Endothelial cell of umbilical vein (primary cell): ENCODE data around the gene LAMC3. TPM values are rescaled to one million over a fixed set of nuclear protein-coding genes. Genes with fewer than 3 reads are reported as not detected.

ENCODE experiments used
- BruUV-seq: library from RNA; stranded (reverse); fragments of 400-500 nt; replicated peaks from 2 replicates; lab custom pipeline; 2021; lab: Mats Ljungman, UMichigan
- CTCF ChIA-PET: fragments of 300-600, 350-600 bp; sonication (Branson Sonifier 250); formaldehyde crosslinking; loops from one replicate; lab custom pipeline; 2021; ENCODE audit warnings: antibody characterized with exemption, inconsistent platforms; lab: Charles Lee
- POLR2A ChIA-PET: fragments of 300-600, 350-600 bp; sonication (Branson Sonifier 250); formaldehyde crosslinking; loops from one replicate; lab custom pipeline; 2021; ENCODE audit warnings: antibody characterized with exemption, inconsistent platforms; lab: Charles Lee
- DNase-seq: peaks from one replicate; pipeline ENCODE4 v3.0.0-alpha.2; 2011; ENCODE audit warnings: low read depth, low spot score
- FAIRE-seq: peaks from 2 replicates; lab custom pipeline; 2011; peaks lifted over from hg19 to GRCh38; lab: Jason Lieb, UNC
- H2AFZ ChIP-seq: 2 replicates; pipeline ENCODE4 v1.6.0; 2012; ENCODE audit warnings: low read depth, low read length, control low read depth, inconsistent platforms
- H3K27ac ChIP-seq: 2 replicates; pipeline ENCODE4 v1.5.1; 2011; ENCODE audit warnings: low read depth, mild to moderate bottlenecking, control low read depth, low read length, moderate library complexity; ENCODE audit not compliant: insufficient read depth
- H3K27me3 ChIP-seq, 2 experiments: 2 replicates each; pipeline versions ENCODE4 v1.6.0 to v1.6.1; 2011; ENCODE audit warnings: low read length in 2 of 2, mixed read lengths in 1 of 2; ENCODE audit not compliant: control insufficient read depth in 2 of 2, insufficient read depth in 2 of 2
- H3K36me3 ChIP-seq, 2 experiments: 2 replicates in 1 of 2; 3 replicates in 1 of 2; pipeline ENCODE4 v1.5.1; 2011; ENCODE audit warnings: low read length in 2 of 2, mild to moderate bottlenecking in 1 of 2, moderate library complexity in 1 of 2; ENCODE audit not compliant: control insufficient read depth in 2 of 2, insufficient read depth in 2 of 2; ENCODE audit errors: extremely low read depth in 1 of 2
- H3K4me1 ChIP-seq: 3 replicates; pipeline ENCODE4 v1.5.1; 2011; ENCODE audit warnings: mild to moderate bottlenecking, low read length; ENCODE audit not compliant: control insufficient read depth, insufficient read depth; ENCODE audit errors: extremely low read depth
- H3K4me2 ChIP-seq: 2 replicates; pipeline ENCODE4 v1.6.1; 2011; ENCODE audit warnings: low read length, control low read depth, mixed read lengths; ENCODE audit not compliant: insufficient read depth
- H3K4me3 ChIP-seq, 3 experiments: fragments of 200-600 bp in 1 of 3; sonication (generic), shearing (Covaris generic) in 1 of 3; replicated peaks in 1 of 3; 2 replicates each; pipeline ENCODE4 v1.5.1; 2011 to 2016; ENCODE audit warnings: control low read depth in 3 of 3, low read length in 3 of 3, mild to moderate bottlenecking in 2 of 3, inconsistent platforms in 1 of 3, low read depth in 1 of 3, moderate library complexity in 1 of 3; ENCODE audit not compliant: insufficient read depth in 1 of 3
- H3K79me2 ChIP-seq: 2 replicates; pipeline ENCODE4 v1.6.0; 2012; ENCODE audit warnings: low read length, inconsistent platforms; ENCODE audit not compliant: control insufficient read depth, insufficient read depth
- H3K9ac ChIP-seq: replicated peaks from 2 replicates; pipeline ENCODE3; 2011; ENCODE audit warnings: low read length, control low read depth; ENCODE audit not compliant: insufficient read depth; ENCODE audit errors: extremely low read depth
- H3K9me1 ChIP-seq: replicated peaks from 3 replicates; pipeline ENCODE4 v1.6.0; 2011; ENCODE audit warnings: mild to moderate bottlenecking, low read length; ENCODE audit not compliant: control insufficient read depth, insufficient read depth; ENCODE audit errors: extremely low read depth
- H3K9me3 ChIP-seq: replicated peaks from 2 replicates; pipeline ENCODE4 v1.5.1; 2012; ENCODE audit warnings: low read length, inconsistent platforms; ENCODE audit not compliant: control insufficient read depth, insufficient read depth
- H4K20me1 ChIP-seq: replicated peaks from 2 replicates; pipeline ENCODE3; 2011; ENCODE audit warnings: mild to moderate bottlenecking, low read length; ENCODE audit not compliant: control insufficient read depth, insufficient read depth; ENCODE audit errors: extremely low read depth
- EZH2 ChIP-seq: IDR thresholded peaks from 2 replicates; pipeline ENCODE4 v1.6.1; 2012; ENCODE audit warnings: borderline replicate concordance, low read depth, mild to moderate bottlenecking, moderate library complexity, low read length, inconsistent platforms; ENCODE audit not compliant: severe bottlenecking
- FOS ChIP-seq: IDR thresholded peaks from 2 replicates; pipeline ENCODE4 v1.6.1; 2011; ENCODE audit warnings: mild to moderate bottlenecking, low read length, moderate library complexity, borderline replicate concordance; ENCODE audit not compliant: insufficient read depth
- GATA2 ChIP-seq: IDR thresholded peaks from 2 replicates; pipeline ENCODE4 v1.7.0; 2011; ENCODE audit warnings: low read depth, mild to moderate bottlenecking, moderate library complexity, mixed read lengths, low read length; ENCODE audit not compliant: insufficient read length, insufficient read depth
- JUN ChIP-seq: IDR thresholded peaks from 2 replicates; pipeline ENCODE4 v1.6.1; 2011; ENCODE audit warnings: borderline replicate concordance, low read depth; ENCODE audit not compliant: insufficient read length, insufficient read depth
- MYC ChIP-seq: IDR thresholded peaks from one replicate; pipeline ENCODE4 v1.6.1; 2011; ENCODE audit warnings: mild to moderate bottlenecking, low read depth, low read length
- POLR2A ChIP-seq: IDR thresholded peaks from 2 replicates; pipeline ENCODE4 v1.6.1; 2012; ENCODE audit warnings: low read depth, mild to moderate bottlenecking, control low read depth, low read length
- POLR2AphosphoS5 ChIP-seq: IDR thresholded peaks from 2 replicates; pipeline ENCODE4 v1.6.1; 2012; ENCODE audit warnings: low read depth, mild to moderate bottlenecking, control low read depth, low read length, moderate library complexity; ENCODE audit not compliant: insufficient read depth
- dilution Hi-C: fragments of 300-500 bp; cut with MboI; formaldehyde crosslinking; loops from one replicate; pipeline ENCODE4 v1.15.0; 2019; ENCODE audit warnings: low sequenced_read_pairs; ENCODE audit not compliant: extremely low pct_ligation_motif_present
- intact Hi-C: fragments of 100-400 bp; cut with micrococcal nuclease; formaldehyde crosslinking; loops from one replicate; pipeline ENCODE4 v1.10.0; 2022
- polyA plus RNA-seq, 4 experiments: library from polyadenylated mRNA; depleted of rRNA in 3 of 4; stranded (reverse) in 3 of 4; unstranded in 1 of 4; fragments of >200 nt; gene quantifications; 2 replicates each; pipeline versions ENCODE4 v1.2.1 to v1.2.3, GENCODE V29; 2011 to 2012; ENCODE audit warnings: missing spikeins in 1 of 4
- total RNA-seq: library from RNA; stranded (reverse); gene quantifications from 2 replicates; pipeline ENCODE4 v1.2.3, GENCODE V29; 2021
- TF ChIP-seq, protein P1 (sequence below), 2 donors: IDR thresholded peaks; 1 replicate in 1 of 2; 2 replicates in 1 of 2; pipeline ENCODE4 v1.5.1; 2011; ENCODE audit warnings: low read length in 2 of 2, mild to moderate bottlenecking in 2 of 2, moderate library complexity in 2 of 2, control low read depth in 1 of 2, inconsistent platforms in 1 of 2, low read depth in 1 of 2; ENCODE audit not compliant: insufficient read depth in 1 of 2; ENCODE audit errors: extremely low read depth in 1 of 2
- TF ChIP-seq, protein P2 (sequence below): IDR thresholded peaks from 2 replicates; pipeline ENCODE4 v1.6.1; 2011; ENCODE audit not compliant: insufficient read depth, insufficient read length

Gene LAMC3
- total and polyA plus RNA-seq, 2 donors (not counting 3 experiments of a cell fraction or from before 2014, with no cell fraction given): 0.18 to 0.38 TPM

DNA sequence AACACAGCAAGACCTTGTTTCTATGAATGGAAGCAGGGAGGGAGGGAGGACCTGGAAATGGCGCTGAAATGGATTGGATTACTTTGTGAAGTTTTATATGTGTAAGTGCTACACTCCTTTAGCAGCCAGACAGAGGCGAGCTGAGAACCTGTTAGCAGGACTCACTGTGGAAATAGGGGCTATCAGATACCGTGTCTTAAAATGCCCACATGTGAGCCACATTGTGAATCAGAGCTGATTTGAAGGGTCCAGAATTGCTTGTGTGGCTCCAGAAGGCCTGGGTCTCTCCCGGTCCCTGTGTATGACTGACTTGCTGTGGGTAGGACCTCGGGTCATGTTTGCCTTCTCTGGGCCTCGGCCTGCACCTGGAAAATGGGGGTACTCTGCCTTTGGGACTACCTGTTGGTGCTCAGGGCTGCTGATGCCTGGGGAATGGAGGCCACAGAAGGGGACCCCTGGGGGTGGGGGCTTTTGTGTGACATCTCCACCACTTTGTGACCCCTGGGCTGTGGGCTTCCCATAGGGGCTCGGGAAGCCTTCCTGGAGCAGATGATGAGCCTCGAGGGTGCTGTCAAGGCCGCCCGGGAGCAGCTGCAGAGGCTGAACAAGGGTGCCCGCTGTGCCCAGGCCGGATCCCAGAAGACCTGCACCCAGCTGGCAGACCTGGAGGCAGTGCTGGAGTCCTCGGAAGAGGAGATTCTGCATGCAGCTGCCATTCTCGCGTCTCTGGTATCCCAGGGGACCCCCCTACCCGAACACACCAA lies 63.3 kb downstream of the LAMC3 start:
- BruUV-seq: no TSS peak
- no peaks in the 10 kb centered on the region for H3K36me3 ChIP-seq
- intact Hi-C loops: no loop called here
- POLR2A ChIA-PET: no interaction called here
- CTCF ChIA-PET: no interaction called here
- TF ChIP-seq JUN: no peak
- TF ChIP-seq MYC: no peak
- TF ChIP-seq GATA2: no peak
- TF ChIP-seq, protein P1, sequence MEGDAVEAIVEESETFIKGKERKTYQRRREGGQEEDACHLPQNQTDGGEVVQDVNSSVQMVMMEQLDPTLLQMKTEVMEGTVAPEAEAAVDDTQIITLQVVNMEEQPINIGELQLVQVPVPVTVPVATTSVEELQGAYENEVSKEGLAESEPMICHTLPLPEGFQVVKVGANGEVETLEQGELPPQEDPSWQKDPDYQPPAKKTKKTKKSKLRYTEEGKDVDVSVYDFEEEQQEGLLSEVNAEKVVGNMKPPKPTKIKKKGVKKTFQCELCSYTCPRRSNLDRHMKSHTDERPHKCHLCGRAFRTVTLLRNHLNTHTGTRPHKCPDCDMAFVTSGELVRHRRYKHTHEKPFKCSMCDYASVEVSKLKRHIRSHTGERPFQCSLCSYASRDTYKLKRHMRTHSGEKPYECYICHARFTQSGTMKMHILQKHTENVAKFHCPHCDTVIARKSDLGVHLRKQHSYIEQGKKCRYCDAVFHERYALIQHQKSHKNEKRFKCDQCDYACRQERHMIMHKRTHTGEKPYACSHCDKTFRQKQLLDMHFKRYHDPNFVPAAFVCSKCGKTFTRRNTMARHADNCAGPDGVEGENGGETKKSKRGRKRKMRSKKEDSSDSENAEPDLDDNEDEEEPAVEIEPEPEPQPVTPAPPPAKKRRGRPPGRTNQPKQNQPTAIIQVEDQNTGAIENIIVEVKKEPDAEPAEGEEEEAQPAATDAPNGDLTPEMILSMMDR (IDR thresholded peaks at IDR 0.05; ENCODE audit: extremely low read depth in 1 of 2, insufficient read depth in 1 of 2, low read depth in 1 of 2, low read length in 2 of 2): no peak
- no peak for TF ChIP-seq POLR2AphosphoS5
- TF ChIP-seq EZH2: no peak
- TF ChIP-seq POLR2A: no peak
- TF ChIP-seq FOS: no peak
- TF ChIP-seq, protein P2, sequence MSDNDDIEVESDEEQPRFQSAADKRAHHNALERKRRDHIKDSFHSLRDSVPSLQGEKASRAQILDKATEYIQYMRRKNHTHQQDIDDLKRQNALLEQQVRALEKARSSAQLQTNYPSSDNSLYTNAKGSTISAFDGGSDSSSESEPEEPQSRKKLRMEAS: no peak
- no peak overlapping the region for H3K9ac ChIP-seq
- dilution Hi-C loops: no loop called here
- H3K4me1 ChIP-seq: no peaks in the 10 kb centered on the region
- H3K79me2 ChIP-seq: no peaks in the 10 kb centered on the region
- H3K4me3 ChIP-seq: no peak overlapping the region
- no peaks in the 10 kb centered on the region for H4K20me1 ChIP-seq
- no peak overlapping the region for H3K27ac ChIP-seq
- no peaks in the 10 kb centered on the region for H3K9me3 ChIP-seq
- no peak overlapping the region for H2AFZ ChIP-seq
- no peak for FAIRE-seq
- no peaks in the 10 kb centered on the region for H3K27me3 ChIP-seq
- no peak for DNase-seq
- H3K9me1 ChIP-seq: no peaks in the 10 kb centered on the region
- H3K4me2 ChIP-seq: no peak overlapping the region
